DND-41 (cell line): Measurements from ENCODE around the gene RYR2.

ENCODE experiments used
- ATAC-seq: fragments of 200-7000 bp; cut with Tn5 transposase; 3 replicates; pipeline ENCODE4 v1.9.1; 2021; ENCODE audit warnings: low read depth; ENCODE audit not compliant: insufficient read depth
- DNase-seq: peaks from one replicate; pipeline ENCODE4 v3.0.0-alpha.2; 2020
- H2AFZ ChIP-seq: 2 replicates; pipeline ENCODE4 v1.6.0; 2012; ENCODE audit warnings: low read depth, low read length
- H3K27ac ChIP-seq: 2 replicates; pipeline ENCODE4 v1.5.1; 2012; ENCODE audit warnings: low read length, inconsistent platforms
- H3K27me3 ChIP-seq: fragments of 200-600 bp; sonication (generic); 2 replicates; pipeline ENCODE4 v1.6.0; 2012; ENCODE audit warnings: low read length, mild to moderate bottlenecking, inconsistent platforms; ENCODE audit not compliant: insufficient read depth, poor library complexity
- H3K36me3 ChIP-seq: 2 replicates; pipeline ENCODE4 v1.5.1; 2012; ENCODE audit warnings: low read length, inconsistent platforms; ENCODE audit not compliant: insufficient read depth
- H3K4me1 ChIP-seq: 2 replicates; pipeline ENCODE4 v1.5.1; 2012; ENCODE audit warnings: mild to moderate bottlenecking, low read length; ENCODE audit not compliant: insufficient read depth
- H3K4me2 ChIP-seq: 2 replicates; pipeline ENCODE4 v1.6.0; 2012; ENCODE audit warnings: mild to moderate bottlenecking, moderate library complexity, low read length, inconsistent platforms; ENCODE audit not compliant: insufficient read depth
- H3K4me3 ChIP-seq, 2 experiments: fragments of 200-600 bp in 1 of 2; shearing (Covaris generic) in 1 of 2; 2 replicates each; pipeline ENCODE4 v1.5.1; 2012 to 2016; ENCODE audit warnings: inconsistent platforms in 2 of 2, low read length in 2 of 2, mild to moderate bottlenecking in 2 of 2, low read depth in 1 of 2, moderate library complexity in 1 of 2
- H3K79me2 ChIP-seq: 2 replicates; pipeline ENCODE4 v1.6.0; 2012; ENCODE audit warnings: low read length, inconsistent platforms; ENCODE audit not compliant: insufficient read depth
- H3K9ac ChIP-seq: 2 replicates; pipeline ENCODE4 v1.6.0; 2012; ENCODE audit warnings: low read depth, mild to moderate bottlenecking, inconsistent platforms, low read length, moderate library complexity
- H3K9me3 ChIP-seq: 2 replicates; pipeline ENCODE4 v1.5.1; 2012; ENCODE audit warnings: low read length, moderate library complexity, mild to moderate bottlenecking, inconsistent platforms; ENCODE audit not compliant: insufficient read depth, severe bottlenecking
- H4K20me1 ChIP-seq: 2 replicates; pipeline ENCODE4 v1.6.0; 2012; ENCODE audit warnings: low read length; ENCODE audit not compliant: insufficient read depth
- CTCF ChIP-seq: IDR thresholded peaks from 2 replicates; pipeline ENCODE4 v1.5.1; 2012; ENCODE audit warnings: borderline replicate concordance, low read length, moderate library complexity, mild to moderate bottlenecking; ENCODE audit not compliant: poor library complexity, severe bottlenecking; ENCODE audit errors: extremely low read depth
- EZH2 ChIP-seq: IDR thresholded peaks from 3 replicates; pipeline ENCODE4 v1.6.1; 2012; ENCODE audit warnings: borderline replicate concordance, low read depth, mild to moderate bottlenecking, moderate library complexity, low read length, inconsistent platforms; ENCODE audit not compliant: severe bottlenecking

Gene RYR2

GRCh38 chr1:237677979-237678378 is 636.0 kb downstream of the RYR2 start:
- no peak for DNase-seq

GRCh38 chr1:237679687-237680086 is 637.7 kb downstream of the RYR2 start:
- Histone ChIP-seq H3K27me3 (no peaks in the 10 kb centered on the region), H3K79me2 (no peaks in the 10 kb centered on the region), H3K27ac (no peak overlapping the region), H4K20me1 (no peaks in the 10 kb centered on the region), H2AFZ (no peak overlapping the region), H3K9me3 (no peaks in the 10 kb centered on the region), H3K9ac (no peak overlapping the region), H3K36me3 (no peaks in the 10 kb centered on the region), H3K4me1 (no peaks in the 10 kb centered on the region), H3K4me3 (no peak overlapping the region), H3K4me2 (no peak overlapping the region)
- no peak for ATAC-seq
- DNase-seq: no peak
- TF ChIP-seq EZH2 (no peak), CTCF (no peak)

More at GRCh38 chr1:237677979-237678378, 636.0 kb downstream of the RYR2 start:
- Histone ChIP-seq H2AFZ (no peak overlapping the region), H3K27ac (no peak overlapping the region), H3K9ac (no peak overlapping the region), H3K4me3 (no peak overlapping the region), H3K4me2 (no peak overlapping the region), H3K79me2 (no peaks in the 10 kb centered on the region), H3K4me1 (no peaks in the 10 kb centered on the region), H4K20me1 (no peaks in the 10 kb centered on the region), H3K9me3 (no peaks in the 10 kb centered on the region), H3K27me3 (no peaks in the 10 kb centered on the region), H3K36me3 (no peaks in the 10 kb centered on the region)
- ATAC-seq: no peak
- TF ChIP-seq CTCF (peak; percentile 32), EZH2 (no peak)

- ATAC-seq (no peak), DNase-seq (no peak)
- Histone ChIP-seq H3K9ac (no peak overlapping the region), H3K9me3 (no peaks in the 10 kb centered on the region), H3K36me3 (no peaks in the 10 kb centered on the region), H3K4me1 (no peaks in the 10 kb centered on the region), H3K79me2 (no peaks in the 10 kb centered on the region), H3K4me2 (no peak overlapping the region), H2AFZ (no peak overlapping the region), H4K20me1 (no peaks in the 10 kb centered on the region), H3K4me3 (no peak overlapping the region), H3K27ac (no peak overlapping the region), H3K27me3 (no peaks in the 10 kb centered on the region)
- TF ChIP-seq EZH2 (no peak), CTCF (no peak)
These were observed 639.2 kb downstream of the RYR2 start for GRCh38 chr1:237681210-237681609.

GRCh38 chr1:237684236-237684635 is 642.3 kb downstream of the RYR2 start:
- Histone ChIP-seq H3K9ac (no peak overlapping the region), H4K20me1 (no peaks in the 10 kb centered on the region), H3K4me2 (no peak overlapping the region), H3K27me3 (no peaks in the 10 kb centered on the region), H3K4me1 (no peaks in the 10 kb centered on the region), H3K27ac (no peak overlapping the region), H3K9me3 (no peaks in the 10 kb centered on the region), H3K4me3 (no peak overlapping the region), H2AFZ (no peak overlapping the region), H3K36me3 (no peaks in the 10 kb centered on the region), H3K79me2 (no peaks in the 10 kb centered on the region)
- TF ChIP-seq EZH2: no peak
- no peak for TF ChIP-seq CTCF
- no peak for ATAC-seq
- no peak for DNase-seq
